Ishikawa (cell line): ENCODE data around the gene MARS1.

ENCODE experiments used
- CEBPB ChIP-seq: IDR thresholded peaks from 2 replicates; pipeline ENCODE4 v1.6.1; 2012
- CREB1 ChIP-seq: IDR thresholded peaks from 2 replicates; pipeline ENCODE4 v1.6.1; 2012; ENCODE audit warnings: low read depth
- EGR1 ChIP-seq: IDR thresholded peaks from 2 replicates; pipeline ENCODE4 v1.6.1; 2012
- EP300 ChIP-seq: IDR thresholded peaks from 2 replicates; pipeline ENCODE4 v1.6.1; 2012; ENCODE audit warnings: borderline replicate concordance
- FOXM1 ChIP-seq: IDR thresholded peaks from 2 replicates; pipeline ENCODE4 v1.6.1; 2012; ENCODE audit warnings: low read depth, borderline replicate concordance
- MAX ChIP-seq: IDR thresholded peaks from 2 replicates; pipeline ENCODE4 v1.6.1; 2012
- NFIC ChIP-seq: IDR thresholded peaks from 2 replicates; pipeline ENCODE4 v1.6.1; 2012
- RAD21 ChIP-seq: IDR thresholded peaks from 2 replicates; pipeline ENCODE4 v1.6.1; 2012; ENCODE audit warnings: low read depth
- REST ChIP-seq: IDR thresholded peaks from 2 replicates; pipeline ENCODE4 v1.6.1; 2012; ENCODE audit warnings: low read depth, mild to moderate bottlenecking
- TAF1 ChIP-seq: IDR thresholded peaks from 2 replicates; pipeline ENCODE4 v1.6.1; 2012; ENCODE audit warnings: low read depth, mild to moderate bottlenecking
- TCF12 ChIP-seq: IDR thresholded peaks from 2 replicates; pipeline ENCODE4 v1.6.1; 2012; ENCODE audit warnings: low read depth
- TEAD4 ChIP-seq: IDR thresholded peaks from 2 replicates; pipeline ENCODE4 v1.6.1; 2012
- USF1 ChIP-seq: IDR thresholded peaks from 2 replicates; pipeline ENCODE4 v1.6.1; 2012
- YY1 ChIP-seq: IDR thresholded peaks from 2 replicates; pipeline ENCODE4 v1.6.1; 2012; ENCODE audit warnings: low read depth
- ZBTB7A ChIP-seq: IDR thresholded peaks from 2 replicates; pipeline ENCODE4 v1.6.1; 2012; ENCODE audit warnings: low read depth

MARS1 gene

GRCh38 chr12:57479376-57480115 is 8.3 kb upstream of the MARS1 start, which contains the start of gene ARHGAP9:
Gene ARHGAP9 (minus strand): TSS chr12:57479866. CDS start chr12:57479406, 460 bp downstream.
- TF ChIP-seq CEBPB (no peak), RAD21 (no peak), NFIC (no peak), EP300 (no peak), REST (no peak)

- TF ChIP-seq CREB1 (no peak), EP300 (no peak), TEAD4 (no peak), CEBPB (no peak), YY1 (no peak), RAD21 (no peak), MAX (no peak), USF1 (no peak), NFIC (no peak), EGR1 (no peak), TCF12 (no peak), FOXM1 (no peak), TAF1 (no peak), ZBTB7A (no peak), REST (no peak)
Observed at GRCh38 chr12:57481671-57482070, 6.2 kb upstream of the MARS1 start.

GRCh38 chr12:57483466-57483865 is 4.4 kb upstream of the MARS1 start:
- TF ChIP-seq TAF1 (no peak), TEAD4 (peak; percentile 65)

- TF ChIP-seq NFIC (no peak), MAX (no peak), ZBTB7A (no peak), YY1 (no peak), TEAD4 (no peak), REST (no peak), USF1 (no peak), EGR1 (no peak), TCF12 (no peak), CEBPB (no peak), CREB1 (no peak), EP300 (no peak), FOXM1 (no peak), RAD21 (no peak), TAF1 (no peak)
Observed at GRCh38 chr12:57485695-57486094, 2.2 kb upstream of the MARS1 start.
